Hepatocyte (in vitro differentiated cells): ENCODE data around the gene PPP1R27. TPM values are rescaled to one million over a fixed set of nuclear protein-coding genes. Genes with fewer than 3 reads are reported as not detected.

Source experiments
- DNase-seq: peaks from one replicate; pipeline ENCODE4 v3.0.0-alpha.2; 2016; ENCODE audit warnings: low spot score
- H2AFZ ChIP-seq: fragments of 200-600 bp; sonication (generic); 2 replicates; pipeline ENCODE4 v1.6.0; 2016; ENCODE audit warnings: antibody characterized with exemption, mild to moderate bottlenecking
- H3K27ac ChIP-seq: fragments of 200-600 bp; sonication (generic); 2 replicates; pipeline ENCODE4 v1.5.1; 2016; ENCODE audit warnings: mild to moderate bottlenecking
- H3K27me3 ChIP-seq: fragments of 200-600 bp; sonication (generic); 2 replicates; pipeline ENCODE4 v1.6.1; 2016
- H3K36me3 ChIP-seq: fragments of 200-600 bp; sonication (generic); replicated peaks from 2 replicates; pipeline ENCODE4 v1.5.1; 2016; ENCODE audit warnings: low read depth; ENCODE audit not compliant: insufficient read depth
- H3K4me1 ChIP-seq: fragments of 200-600 bp; sonication (generic); 2 replicates; pipeline ENCODE4 v1.5.1; 2016; ENCODE audit warnings: mild to moderate bottlenecking, moderate library complexity; ENCODE audit not compliant: insufficient read depth
- H3K4me2 ChIP-seq: fragments of 200-600 bp; sonication (generic); 2 replicates; pipeline ENCODE4 v1.6.0; 2016
- H3K4me3 ChIP-seq: fragments of 200-600 bp; sonication (generic); 2 replicates; pipeline ENCODE4 v1.5.1; 2016; ENCODE audit warnings: mild to moderate bottlenecking
- H3K79me2 ChIP-seq: fragments of 200-600 bp; sonication (generic); 2 replicates; pipeline ENCODE4 v1.6.0; 2017; ENCODE audit warnings: mild to moderate bottlenecking
- H3K9me2 ChIP-seq: fragments of 200-600 bp; sonication (generic); replicated peaks from 2 replicates; pipeline ENCODE4 v1.6.0; 2017; ENCODE audit warnings: mild to moderate bottlenecking; ENCODE audit not compliant: insufficient read depth
- H3K9me3 ChIP-seq: fragments of 200-600 bp; sonication (generic); 2 replicates; pipeline ENCODE4 v1.5.1; 2016; ENCODE audit warnings: low read depth, mild to moderate bottlenecking
- H4K20me1 ChIP-seq: fragments of 200-600 bp; sonication (generic); 2 replicates; pipeline ENCODE4 v1.6.0; 2016; ENCODE audit warnings: mild to moderate bottlenecking; ENCODE audit not compliant: insufficient read depth, poor library complexity, severe bottlenecking
- CTCF ChIP-seq: fragments of 200-600 bp; sonication (generic); IDR thresholded peaks from 2 replicates; pipeline ENCODE4 v1.5.1; 2016; ENCODE audit warnings: antibody characterized with exemption, mild to moderate bottlenecking; ENCODE audit not compliant: poor library complexity
- EZH2 ChIP-seq: fragments of 200-600 bp; sonication (generic); IDR thresholded peaks from 2 replicates; pipeline ENCODE4 v1.6.1; 2016; ENCODE audit warnings: antibody characterized with exemption, mild to moderate bottlenecking, borderline replicate concordance
- EZH2phosphoT487 ChIP-seq: fragments of 200-600 bp; sonication (generic); IDR thresholded peaks from one replicate; pipeline ENCODE4 v1.6.1; 2018; ENCODE audit warnings: antibody characterized with exemption, mild to moderate bottlenecking, low read depth, moderate library complexity; ENCODE audit not compliant: unreplicated experiment, severe bottlenecking
- whole genome bisulfite sequencing: methylation state at CpG from one replicate; pipeline ENCODE4 v1.1.6; 2016; ENCODE audit warnings: low lambda C conversion rate; ENCODE audit errors: missing lambda C conversion rate; 5-methylcytosine and 5-hydroxymethylcytosine counted together
- polyA plus RNA-seq: library from polyadenylated mRNA; unstranded; fragments of >200 nt; fragmentation: Nextera tagmentation; extraction: Ambion mirVana; gene quantifications from 2 replicates; pipeline ENCODE4 v1.2.1, GENCODE V29; 2016
- total RNA-seq: library from RNA; depleted of rRNA; stranded (reverse); fragments of >200 nt; gene quantifications from 2 replicates; pipeline ENCODE4 v1.2.3, GENCODE V29; 2014

Gene PPP1R27
- total and polyA plus RNA-seq, 2 experiments from 2014 or later = 0.56 TPM; not detected in 1

- H3K9me3 ChIP-seq = no peaks in the 10 kb centered on the region
- no peaks in the 10 kb centered on the region for H3K4me1 ChIP-seq
- DNase-seq = no peak
- no peak overlapping the region for H3K27ac ChIP-seq
- no peaks in the 10 kb centered on the region for H3K79me2 ChIP-seq
- 92% methylated on average over 7 of the region's 7 CpGs for WGBS
- H2AFZ ChIP-seq = no peak overlapping the region
- H4K20me1 ChIP-seq = no peaks in the 10 kb centered on the region
- H3K9me2 ChIP-seq = no peaks in the 10 kb centered on the region
- H3K4me3 ChIP-seq = no peak overlapping the region
- peaks cover 33% of the 10 kb centered on the region for H3K27me3 ChIP-seq
- no peak overlapping the region for H3K4me2 ChIP-seq
- no peak for TF ChIP-seq EZH2phosphoT487
- TF ChIP-seq CTCF = no peak
- TF ChIP-seq EZH2 = no peak
- no peaks in the 10 kb centered on the region for H3K36me3 ChIP-seq
These were observed 25.3 kb downstream of the PPP1R27 start for GRCh38 chr17:81809556-81809998.

- WGBS = 76% methylated on average over 20 of the region's 20 CpGs
These were observed 25.9 kb downstream of the PPP1R27 start for GRCh38 chr17:81808778-81809555.

GRCh38 chr17:81807839-81808238, 27.0 kb downstream of the PPP1R27 start:
- Histone ChIP-seq H3K27me3 (peaks cover 49% of the 10 kb centered on the region), H3K4me1 (no peaks in the 10 kb centered on the region), H3K79me2 (no peaks in the 10 kb centered on the region), H3K36me3 (no peaks in the 10 kb centered on the region), H3K4me2 (no peak overlapping the region), H4K20me1 (no peaks in the 10 kb centered on the region), H2AFZ (no peak overlapping the region), H3K27ac (no peak overlapping the region), H3K4me3 (no peak overlapping the region), H3K9me2 (no peaks in the 10 kb centered on the region), H3K9me3 (no peaks in the 10 kb centered on the region)
- no peak for DNase-seq
- TF ChIP-seq EZH2phosphoT487 (no peak), CTCF (no peak), EZH2 (no peak)
- WGBS = 80% methylated on average over 11 of the region's 13 CpGs

More at GRCh38 chr17:81808778-81809555, 25.9 kb downstream of the PPP1R27 start:
- DNase-seq = no peak
- Histone ChIP-seq H3K4me3 (no peak overlapping the region), H3K4me2 (no peak overlapping the region), H2AFZ (no peak overlapping the region), H3K27ac (no peak overlapping the region), H4K20me1 (no peaks in the 10 kb centered on the region), H3K9me3 (no peaks in the 10 kb centered on the region), H3K27me3 (peaks cover 39% of the 10 kb centered on the region), H3K36me3 (no peaks in the 10 kb centered on the region), H3K9me2 (no peaks in the 10 kb centered on the region), H3K4me1 (no peaks in the 10 kb centered on the region), H3K79me2 (no peaks in the 10 kb centered on the region)
- TF ChIP-seq EZH2 (no peak), CTCF (no peak), EZH2phosphoT487 (no peak)
